Astrocyte (in vitro differentiated cells and primary cell): Measurements from ENCODE around the gene TM4SF20.

ENCODE experiments used
- EZH2 ChIP-seq: IDR thresholded peaks from 2 replicates; pipeline ENCODE4 v1.6.1; 2012; ENCODE audit warnings: mild to moderate bottlenecking, low read length, inconsistent platforms; ENCODE audit not compliant: insufficient read depth
- TF ChIP-seq, protein P1 (sequence below): IDR thresholded peaks from 2 replicates; pipeline ENCODE4 v1.5.1; 2011; ENCODE audit warnings: low read depth, mild to moderate bottlenecking, inconsistent platforms, low read length, moderate library complexity; ENCODE audit not compliant: insufficient read depth

DNA sequence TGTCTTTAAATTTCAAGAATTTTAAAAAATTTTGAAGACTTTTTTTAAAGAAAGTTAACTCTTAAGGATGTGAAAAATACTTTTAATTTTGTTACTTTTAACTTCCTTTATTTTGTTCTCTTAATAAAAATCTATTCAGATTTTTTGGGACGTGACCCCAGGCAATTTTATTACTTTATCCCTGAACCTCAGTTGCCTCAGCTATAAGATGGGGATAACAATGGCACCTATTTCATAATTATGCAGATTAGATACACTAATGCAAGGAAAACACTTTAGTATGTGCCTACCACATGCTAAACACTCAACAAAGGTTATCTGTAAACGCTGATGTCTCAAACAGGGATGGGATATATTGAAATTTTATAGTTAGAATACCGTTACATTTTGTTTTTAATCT, 10.1 kb upstream of the TM4SF20 start:
- TF ChIP-seq, protein P1, sequence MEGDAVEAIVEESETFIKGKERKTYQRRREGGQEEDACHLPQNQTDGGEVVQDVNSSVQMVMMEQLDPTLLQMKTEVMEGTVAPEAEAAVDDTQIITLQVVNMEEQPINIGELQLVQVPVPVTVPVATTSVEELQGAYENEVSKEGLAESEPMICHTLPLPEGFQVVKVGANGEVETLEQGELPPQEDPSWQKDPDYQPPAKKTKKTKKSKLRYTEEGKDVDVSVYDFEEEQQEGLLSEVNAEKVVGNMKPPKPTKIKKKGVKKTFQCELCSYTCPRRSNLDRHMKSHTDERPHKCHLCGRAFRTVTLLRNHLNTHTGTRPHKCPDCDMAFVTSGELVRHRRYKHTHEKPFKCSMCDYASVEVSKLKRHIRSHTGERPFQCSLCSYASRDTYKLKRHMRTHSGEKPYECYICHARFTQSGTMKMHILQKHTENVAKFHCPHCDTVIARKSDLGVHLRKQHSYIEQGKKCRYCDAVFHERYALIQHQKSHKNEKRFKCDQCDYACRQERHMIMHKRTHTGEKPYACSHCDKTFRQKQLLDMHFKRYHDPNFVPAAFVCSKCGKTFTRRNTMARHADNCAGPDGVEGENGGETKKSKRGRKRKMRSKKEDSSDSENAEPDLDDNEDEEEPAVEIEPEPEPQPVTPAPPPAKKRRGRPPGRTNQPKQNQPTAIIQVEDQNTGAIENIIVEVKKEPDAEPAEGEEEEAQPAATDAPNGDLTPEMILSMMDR: no peak
- no peak for TF ChIP-seq EZH2
